Transverse colon (tissue), 4 donors: ENCODE data around the gene PCED1B. TPM values are rescaled to one million over a fixed set of nuclear protein-coding genes. Genes with fewer than 3 reads are reported as not detected.

Experiments
- DNase-seq: peaks from one replicate; pipeline ENCODE4 v3.0.0-alpha.2; 2019
- H3K27ac ChIP-seq, 4 donors: fragments of 200-600 bp; sonication (generic); 2 replicates each; pipeline ENCODE4 v1.5.1; 2016 to 2018; ENCODE audit warnings: inconsistent platforms in 4 of 4
- H3K27me3 ChIP-seq: fragments of 200-600 bp; sonication (generic); 2 replicates; pipeline ENCODE4 v1.5.1; 2017; ENCODE audit warnings: inconsistent platforms
- H3K36me3 ChIP-seq, 4 donors: fragments of 200-600 bp; sonication (generic); 2 replicates each; pipeline ENCODE4 v1.5.1; 2017 to 2019; ENCODE audit warnings: inconsistent platforms in 4 of 4
- H3K4me1 ChIP-seq, 4 donors: fragments of 200-600 bp; sonication (generic); 2 replicates each; pipeline ENCODE4 v1.5.1; 2017 to 2020; ENCODE audit warnings: inconsistent platforms in 4 of 4
- H3K4me3 ChIP-seq, 4 donors: fragments of 200-600 bp; sonication (generic); 1 replicate in 1 of 4; 2 replicates in 3 of 4; pipeline versions ENCODE4 v1.5.1 to v1.6.1; 2017 to 2019; ENCODE audit warnings: inconsistent platforms in 4 of 4
- H3K9me3 ChIP-seq, 2 donors: fragments of 200-600 bp; sonication (generic); 2 replicates each; pipeline ENCODE4 v1.5.1; 2017 to 2019; ENCODE audit warnings: inconsistent platforms in 2 of 2
- CTCF ChIP-seq, 5 experiments: fragments of 200-600 bp in 3 of 5; fragments of 450-650 bp in 2 of 5; sonication (generic) in 3 of 5; IDR thresholded peaks; 1 replicate in 2 of 5; 2 replicates in 3 of 5; pipeline ENCODE4 v1.5.1; 2016 to 2017; ENCODE audit warnings: antibody characterized with exemption in 5 of 5, inconsistent platforms in 3 of 5, mild to moderate bottlenecking in 2 of 5, moderate library complexity in 1 of 5
- EP300 ChIP-seq: sonication (generic); formaldehyde crosslinking; IDR thresholded peaks from one replicate; pipeline ENCODE4 v1.6.1; 2017; ENCODE audit warnings: antibody characterized with exemption, low read depth
- POLR2A ChIP-seq: fragments of 450-650 bp; IDR thresholded peaks from one replicate; pipeline ENCODE4 v1.6.1; 2016; ENCODE audit warnings: antibody characterized with exemption, mild to moderate bottlenecking, moderate library complexity
- POLR2AphosphoS5 ChIP-seq, 3 donors: sonication (generic); formaldehyde crosslinking; IDR thresholded peaks; one replicate each; pipeline ENCODE4 v1.6.1; 2016; ENCODE audit warnings: antibody characterized with exemption in 3 of 3
- WGBS, 2 donors: methylation state at CpG; one replicate each; pipeline ENCODE4 v1.1.5; 2018; ENCODE audit warnings: low coverage in 1 of 2; 5-methylcytosine and 5-hydroxymethylcytosine counted together
- in situ Hi-C, 4 donors: fragments of 200-750 bp; cut with MboI; loops; one replicate each; pipeline versions ENCODE4 v1.15.0 to v1.15.1; 2017; ENCODE audit warnings: low sequenced_read_pairs in 3 of 4, low pct_ligation_motif_present in 1 of 4, low pct_unique_long_range_greater_than_20kb in 1 of 4
- intact Hi-C: fragments of 100-400 bp; cut with DNase I; formaldehyde crosslinking; loops from one replicate; pipeline ENCODE4 v1.15.1; 2023; ENCODE audit warnings: low total_unique reads
- total RNA-seq, 4 donors: library from RNA; depleted of rRNA; stranded (reverse); fragments of >200 nt; gene quantifications; one replicate each; pipeline ENCODE4 v1.1.0, GENCODE V29; 2016

The PCED1B gene
- total RNA-seq, 4 donors from 2014 or later, result 2.7 to 52.0 (median 3.0) TPM; not detected in 1

- H3K27ac ChIP-seq, result peak overlapping the region; percentile 56 to 70 (median 63)
Measured at GRCh38 chr12:47102406-47102805, 23.0 kb downstream of the PCED1B start.

GRCh38 chr12:47102845-47103651, 23.6 kb downstream of the PCED1B start:
- no peaks in the 10 kb centered on the region for H3K9me3 ChIP-seq
- H3K27ac ChIP-seq, result peak overlapping the region; percentile 56 to 70 (median 68)
- 67 to 73% methylated on average over 10 of the region's 11 CpGs for WGBS, 2 donors
- intact Hi-C loops (no loop called here), in situ Hi-C loops (no loop called here)
- H3K4me3 ChIP-seq, result no peak overlapping the region
- H3K36me3 ChIP-seq, result no peaks in the 10 kb centered on the region
- H3K27me3 ChIP-seq, result no peaks in the 10 kb centered on the region
- peak; percentile 88 for TF ChIP-seq EP300
- TF ChIP-seq POLR2AphosphoS5 (IDR thresholded peaks at IDR 0.05), result peak; percentile 76 to 84 (median 83)
- no peak for TF ChIP-seq CTCF (IDR thresholded peaks at IDR 0.05)
- DNase-seq, result no peak
- peaks cover 0 to 1% (median under 1%) of the 10 kb centered on the region in 4 donors for H3K4me1 ChIP-seq

More at GRCh38 chr12:47102406-47102805, 23.0 kb downstream of the PCED1B start:
- H3K4me3 ChIP-seq, result no peak overlapping the region
- H3K27me3 ChIP-seq, result no peaks in the 10 kb centered on the region
- DNase-seq, result no peak
- peaks cover 0 to 8% (median 4%) of the 10 kb centered on the region in 4 donors for H3K4me1 ChIP-seq
- H3K36me3 ChIP-seq, result no peaks in the 10 kb centered on the region
- in situ Hi-C loops (no loop called here), intact Hi-C loops (no loop called here)
- H3K9me3 ChIP-seq, result no peaks in the 10 kb centered on the region
- 78 to 86% methylated on average over 4 of the region's 4 CpGs for WGBS, 2 donors
- TF ChIP-seq POLR2AphosphoS5 (IDR thresholded peaks at IDR 0.05), result no peak
- TF ChIP-seq EP300, result no peak
- TF ChIP-seq CTCF (IDR thresholded peaks at IDR 0.05), result no peak
- TF ChIP-seq POLR2A, result no peak

- intact Hi-C loops, result loop anchor here (2.0 kb wide), 1 partner anchor 761 kb away; no protein-coding TSS in a partner anchor
- TF ChIP-seq POLR2AphosphoS5 (IDR thresholded peaks at IDR 0.05) (no peak), CTCF (IDR thresholded peaks at IDR 0.05) (no peak), POLR2A (no peak)
- 71 to 86% methylated on average over 7 to 10 of the region's 10 CpGs for WGBS, 2 donors
- Histone ChIP-seq H3K36me3 (no peaks in the 10 kb centered on the region), H3K9me3 (no peaks in the 10 kb centered on the region), H3K27ac (no peak overlapping the region), H3K4me1 (no peaks in the 10 kb centered on the region), H3K27me3 (no peaks in the 10 kb centered on the region), H3K4me3 (no peak overlapping the region)
- DNase-seq, result peak; percentile 19
- in situ Hi-C loops, result no loop called here
Measured at GRCh38 chr12:47105914-47106674, 26.7 kb downstream of the PCED1B start.

GRCh38 chr12:47107446-47107845, 28.0 kb downstream of the PCED1B start:
- Histone ChIP-seq H3K9me3 (no peaks in the 10 kb centered on the region), H3K27ac (no peak overlapping the region), H3K27me3 (no peaks in the 10 kb centered on the region), H3K4me3 (no peak overlapping the region), H3K4me1 (no peaks in the 10 kb centered on the region), H3K36me3 (no peaks in the 10 kb centered on the region)
- in situ Hi-C loops (no loop called here), intact Hi-C loops (loop anchor here (2.0 kb wide), 1 partner anchor 759 kb away; no protein-coding TSS in a partner anchor)
- 86% methylated on average over 3 of the region's 3 CpGs; no CpG with 5 or more reads in 1 of the 2 donors for WGBS, 2 donors
- no peak for DNase-seq
- TF ChIP-seq EP300 (no peak), POLR2A (no peak), CTCF (IDR thresholded peaks at IDR 0.05) (no peak), POLR2AphosphoS5 (IDR thresholded peaks at IDR 0.05) (no peak)
